HG03469 (cell line): ENCODE results near the gene CSGALNACT2.
"Not testable (repeated sequence)": the region's sequence is repeated elsewhere in the genome, so short reads cannot be mapped to it uniquely, and the experiment has no call there.

Experiments used
- ATAC-seq: cut with Tn5 transposase; IDR thresholded peaks from one replicate; pipeline ENCODE4 v1.9.1; 2021; ENCODE audit warnings: mild to moderate bottlenecking, moderate library complexity, moderate number of reproducible peaks; ENCODE audit not compliant: unreplicated experiment

The CSGALNACT2 gene

GRCh38 chr10:43138021-43138756 lies at the start of gene CSGALNACT2:
Gene CSGALNACT2 (plus strand): TSS chr10:43138445. CDS start chr10:43155150, 16,705 bp downstream.
- ATAC-seq = peak; percentile 64

- ATAC-seq = no peak
These were observed 48.7 kb upstream of the CSGALNACT2 start for GRCh38 chr10:43089519-43089918.

GRCh38 chr10:43090188-43090587 lies 48.1 kb upstream of the CSGALNACT2 start:
- ATAC-seq = no peak

GRCh38 chr10:43090664-43091063 lies 47.6 kb upstream of the CSGALNACT2 start:
- no peak for ATAC-seq

- no peak for ATAC-seq
These were observed 46.4 kb upstream of the CSGALNACT2 start for GRCh38 chr10:43091846-43092245.

- ATAC-seq = no peak
These were observed 44.7 kb upstream of the CSGALNACT2 start for GRCh38 chr10:43093423-43094076.

GRCh38 chr10:43094085-43094484 lies 44.2 kb upstream of the CSGALNACT2 start:
- ATAC-seq = no peak

- not testable (repeated sequence) for ATAC-seq
These were observed 38.9 kb upstream of the CSGALNACT2 start for GRCh38 chr10:43099339-43099738.

- no peak for ATAC-seq
These were observed 38.3 kb upstream of the CSGALNACT2 start for GRCh38 chr10:43099928-43100327.

GRCh38 chr10:43100366-43100765 lies 37.9 kb upstream of the CSGALNACT2 start:
- ATAC-seq = no peak

GRCh38 chr10:43102063-43102828 lies 36.0 kb upstream of the CSGALNACT2 start:
- no peak for ATAC-seq

GRCh38 chr10:43105102-43105955 lies 32.9 kb upstream of the CSGALNACT2 start:
- peak; percentile 77 for ATAC-seq

GRCh38 chr10:43105956-43106229 lies 32.4 kb upstream of the CSGALNACT2 start:
- ATAC-seq = no peak

- no peak for ATAC-seq
These were observed 31.8 kb upstream of the CSGALNACT2 start for GRCh38 chr10:43106256-43107091.

- no peak for ATAC-seq
These were observed 29.3 kb upstream of the CSGALNACT2 start for GRCh38 chr10:43108951-43109350.

- no peak for ATAC-seq
These were observed 28.5 kb upstream of the CSGALNACT2 start for GRCh38 chr10:43109671-43110249.

GRCh38 chr10:43110338-43111071 lies 27.7 kb upstream of the CSGALNACT2 start:
- no peak for ATAC-seq

GRCh38 chr10:43111101-43111500 lies 27.1 kb upstream of the CSGALNACT2 start:
- ATAC-seq = no peak
